ENCODE results near the gene NELFCD. TPM values are rescaled to one million over a fixed set of nuclear protein-coding genes. Genes with fewer than 3 reads are reported as not detected.
"Not testable (repeated sequence)": the region's sequence is repeated elsewhere in the genome, so short reads cannot be mapped to it uniquely, and the experiment has no call there.

The NELFCD gene, protein sequence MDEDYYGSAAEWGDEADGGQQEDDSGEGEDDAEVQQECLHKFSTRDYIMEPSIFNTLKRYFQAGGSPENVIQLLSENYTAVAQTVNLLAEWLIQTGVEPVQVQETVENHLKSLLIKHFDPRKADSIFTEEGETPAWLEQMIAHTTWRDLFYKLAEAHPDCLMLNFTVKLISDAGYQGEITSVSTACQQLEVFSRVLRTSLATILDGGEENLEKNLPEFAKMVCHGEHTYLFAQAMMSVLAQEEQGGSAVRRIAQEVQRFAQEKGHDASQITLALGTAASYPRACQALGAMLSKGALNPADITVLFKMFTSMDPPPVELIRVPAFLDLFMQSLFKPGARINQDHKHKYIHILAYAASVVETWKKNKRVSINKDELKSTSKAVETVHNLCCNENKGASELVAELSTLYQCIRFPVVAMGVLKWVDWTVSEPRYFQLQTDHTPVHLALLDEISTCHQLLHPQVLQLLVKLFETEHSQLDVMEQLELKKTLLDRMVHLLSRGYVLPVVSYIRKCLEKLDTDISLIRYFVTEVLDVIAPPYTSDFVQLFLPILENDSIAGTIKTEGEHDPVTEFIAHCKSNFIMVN
- 45.7 TPM for total RNA-seq

DNA sequence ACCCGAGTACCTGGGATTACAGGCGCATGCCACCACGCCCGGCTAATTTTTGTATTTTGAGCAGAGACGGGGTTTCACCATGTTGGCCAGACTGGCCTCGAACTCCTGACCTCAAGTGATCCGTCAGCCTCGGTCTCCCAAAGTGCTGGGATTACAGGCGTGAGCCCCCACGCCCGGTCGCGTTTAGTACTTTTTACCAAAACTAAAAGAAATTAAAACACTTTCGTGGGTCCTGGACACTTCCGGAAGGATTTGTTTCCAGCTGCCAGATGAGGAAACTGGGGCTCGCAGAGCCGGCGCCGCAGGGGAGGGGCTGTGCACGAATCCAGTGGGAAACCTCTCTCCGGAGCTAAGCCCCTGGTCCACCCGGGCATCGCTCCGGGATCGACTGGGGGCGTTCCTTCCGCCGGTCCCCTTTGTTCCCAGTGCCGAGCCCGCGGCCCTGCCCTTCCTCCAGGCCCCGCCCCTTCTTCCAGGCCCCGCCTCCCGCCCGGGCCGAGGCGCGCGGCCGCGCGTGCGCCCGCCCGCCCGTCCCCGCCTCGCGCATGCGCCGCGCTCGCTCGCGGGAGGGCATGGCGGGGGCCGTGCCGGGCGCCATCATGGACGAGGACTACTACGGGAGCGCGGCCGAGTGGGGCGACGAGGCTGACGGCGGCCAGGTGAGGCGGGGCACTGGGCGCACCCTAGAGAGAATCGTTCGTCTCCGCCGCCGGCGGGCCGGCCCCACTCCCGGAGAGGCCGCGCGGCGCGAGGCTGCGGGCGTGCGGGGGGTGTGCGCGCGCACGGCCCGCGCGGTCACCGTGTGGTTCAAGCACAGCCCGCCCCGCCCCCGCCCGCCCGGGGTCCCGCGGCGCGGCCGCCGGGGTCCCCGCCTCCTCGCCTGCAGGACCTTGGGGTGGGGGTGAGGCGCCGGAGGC lies at the start of gene NELFCD:
Gene NELFCD, plus strand, starts transcription at position 546 of the 917 bp plus-strand sequence. Its CDS starts 54 bp downstream, at position 600.
- DNase-seq (ENCODE audit: low spot score in 2 of 2) (peak; percentile 97 to 99), FAIRE-seq (no peak)

DNA sequence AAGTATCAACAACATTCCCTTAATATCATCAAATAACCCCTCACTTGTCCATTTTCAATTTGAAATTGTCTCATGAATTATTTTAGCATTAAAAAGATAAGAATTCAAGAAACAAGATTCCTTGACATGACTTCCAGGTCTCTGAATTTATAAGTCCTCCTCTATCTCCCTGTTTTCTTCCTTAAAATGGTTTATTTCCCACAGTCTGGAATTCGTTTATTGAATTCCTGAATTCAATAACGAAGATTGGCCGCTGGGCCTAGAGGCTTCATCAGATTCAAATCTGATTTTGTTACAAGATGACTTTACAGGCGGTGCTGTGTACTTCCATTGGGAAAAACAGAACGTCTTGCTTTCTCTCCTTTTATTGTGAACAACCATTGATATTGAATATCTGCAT lies 48.9 kb upstream of the NELFCD start:
- no peak for DNase-seq (ENCODE audit: low spot score in 2 of 2)
- FAIRE-seq: no peak

DNA sequence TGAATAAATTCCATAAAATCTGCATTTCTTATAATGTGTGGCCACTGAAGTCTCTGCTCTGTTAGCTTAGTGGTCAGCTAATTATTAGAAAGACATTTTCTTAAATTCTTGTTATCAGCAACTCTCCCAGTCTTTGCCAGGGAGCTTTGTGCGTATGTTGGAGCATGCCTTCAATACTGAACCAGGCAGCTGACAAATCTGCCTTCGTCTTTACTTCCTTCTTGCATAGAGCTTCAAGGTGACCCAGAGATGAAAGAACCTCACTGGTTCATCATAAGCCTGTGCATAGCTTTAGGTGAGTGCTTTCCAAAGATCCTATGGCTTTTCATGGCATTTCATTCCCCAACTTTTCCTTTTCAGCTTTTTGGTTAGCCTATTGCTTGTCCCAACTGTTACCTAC lies 43.0 kb upstream of the NELFCD start:
- no peak for FAIRE-seq
- no peak for DNase-seq (ENCODE audit: low spot score in 2 of 2)

DNA sequence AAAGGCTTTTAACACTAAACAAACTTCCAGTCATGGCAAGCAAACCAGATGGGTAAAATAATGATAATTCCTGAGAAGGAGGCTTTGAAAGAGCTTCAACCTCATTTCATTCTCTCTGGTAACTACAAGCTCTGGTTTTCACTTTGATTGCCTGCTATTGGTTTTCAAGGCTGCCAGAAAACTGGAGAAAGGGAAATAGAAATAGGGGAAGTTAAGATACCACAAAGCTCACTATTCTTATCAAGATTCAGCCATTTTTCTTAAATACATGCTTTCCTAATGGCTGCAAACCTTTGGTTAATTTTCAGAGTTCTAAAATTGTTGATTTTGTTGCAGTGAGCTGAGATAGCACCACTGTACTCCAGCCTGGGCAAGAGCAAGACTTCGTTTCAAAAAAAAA lies 42.5 kb upstream of the NELFCD start:
- FAIRE-seq (no peak), DNase-seq (ENCODE audit: low spot score in 2 of 2) (no peak)

DNA sequence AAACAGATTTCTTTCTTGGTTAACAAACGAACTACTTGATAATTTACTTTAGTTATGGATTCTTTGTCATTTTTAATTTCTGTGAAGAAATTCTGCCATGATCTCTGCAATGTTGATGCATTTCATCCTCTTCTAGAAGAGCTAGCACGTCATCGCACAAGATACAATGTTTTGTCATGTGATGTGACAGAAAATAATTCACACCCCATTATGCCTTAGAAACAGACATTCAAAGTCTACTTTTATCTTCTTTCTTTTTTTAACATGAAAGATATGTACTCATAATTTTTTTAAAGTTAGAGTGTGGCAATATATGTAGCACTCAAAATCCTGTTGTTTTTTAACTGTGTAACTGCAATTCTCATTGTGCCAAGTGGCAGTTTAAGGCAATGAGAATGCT lies 39.6 kb upstream of the NELFCD start:
- DNase-seq (ENCODE audit: low spot score in 2 of 2): no peak
- no peak for FAIRE-seq

DNA sequence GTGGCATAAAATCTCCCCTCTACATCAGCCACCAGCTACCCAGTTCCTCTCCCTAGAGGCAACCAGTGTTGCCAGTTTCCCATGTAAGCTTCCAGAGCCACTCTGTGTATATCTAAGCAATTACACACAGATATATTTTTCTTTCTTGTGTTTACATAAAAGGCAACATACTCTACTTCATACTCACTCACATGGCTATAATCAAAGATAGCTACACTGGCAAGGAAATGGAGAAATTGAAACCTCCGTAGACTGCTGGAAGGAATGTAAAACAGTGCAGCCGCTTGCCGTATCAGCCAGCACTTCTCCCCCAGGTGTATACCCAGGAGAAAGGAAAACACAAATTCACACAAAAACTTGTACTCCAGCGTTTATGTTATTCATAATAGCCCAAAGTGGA lies 38.5 kb upstream of the NELFCD start:
- no peak for DNase-seq (ENCODE audit: low spot score in 2 of 2)
- FAIRE-seq: no peak

DNA sequence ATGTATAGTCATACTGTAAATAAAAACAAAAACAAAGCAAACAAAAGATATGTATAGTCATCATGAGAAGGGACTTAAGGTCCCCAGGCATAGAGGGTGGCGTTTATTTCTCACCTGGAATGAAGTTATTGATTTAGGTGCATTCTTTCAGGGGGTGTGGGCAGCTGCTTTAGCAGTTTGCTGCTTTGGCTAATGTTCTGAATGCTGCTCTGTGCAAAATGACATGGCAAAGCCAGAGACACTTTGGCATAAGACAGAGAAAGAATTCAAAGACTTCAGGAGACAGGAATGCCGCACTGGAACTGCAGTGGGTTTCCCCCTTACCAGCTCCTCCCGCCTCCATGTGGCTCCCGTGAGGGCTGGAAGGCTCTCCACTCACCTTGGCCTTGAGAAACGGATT lies 36.4 kb upstream of the NELFCD start:
- DNase-seq (ENCODE audit: low spot score in 2 of 2) (no peak), FAIRE-seq (no peak)

DNA sequence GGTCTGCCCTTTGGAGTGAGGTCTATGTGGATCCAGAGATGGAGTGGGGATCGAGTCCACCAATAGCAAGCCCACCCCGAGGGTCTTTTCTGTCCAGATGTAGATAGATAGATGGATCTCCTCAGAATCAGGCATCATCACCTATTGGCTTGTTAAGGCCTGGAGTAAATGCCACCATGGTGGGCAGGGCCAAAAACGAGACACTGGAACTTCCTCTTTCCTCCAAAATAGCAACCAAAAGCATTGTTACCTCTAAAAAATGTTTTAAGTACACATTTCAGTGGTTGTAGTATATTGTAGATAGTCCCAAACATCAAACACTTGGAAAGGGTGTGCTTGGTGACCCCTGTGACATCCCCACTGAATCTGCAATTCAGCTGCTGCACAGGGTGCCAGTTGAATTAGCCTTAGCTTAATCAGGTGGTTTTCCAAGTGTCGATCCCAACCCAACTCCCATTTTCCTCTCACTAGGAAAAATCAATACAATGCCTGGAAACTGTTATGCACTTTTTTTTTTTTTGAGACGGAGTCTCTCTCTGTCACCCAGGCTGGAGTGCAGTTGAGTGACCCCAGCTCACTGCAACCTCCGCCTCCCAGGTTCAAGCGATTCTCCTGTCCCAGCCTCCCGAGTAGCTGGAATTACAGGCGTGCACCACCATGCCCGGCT lies 35.0 kb upstream of the NELFCD start:
- no peak for FAIRE-seq

DNA sequence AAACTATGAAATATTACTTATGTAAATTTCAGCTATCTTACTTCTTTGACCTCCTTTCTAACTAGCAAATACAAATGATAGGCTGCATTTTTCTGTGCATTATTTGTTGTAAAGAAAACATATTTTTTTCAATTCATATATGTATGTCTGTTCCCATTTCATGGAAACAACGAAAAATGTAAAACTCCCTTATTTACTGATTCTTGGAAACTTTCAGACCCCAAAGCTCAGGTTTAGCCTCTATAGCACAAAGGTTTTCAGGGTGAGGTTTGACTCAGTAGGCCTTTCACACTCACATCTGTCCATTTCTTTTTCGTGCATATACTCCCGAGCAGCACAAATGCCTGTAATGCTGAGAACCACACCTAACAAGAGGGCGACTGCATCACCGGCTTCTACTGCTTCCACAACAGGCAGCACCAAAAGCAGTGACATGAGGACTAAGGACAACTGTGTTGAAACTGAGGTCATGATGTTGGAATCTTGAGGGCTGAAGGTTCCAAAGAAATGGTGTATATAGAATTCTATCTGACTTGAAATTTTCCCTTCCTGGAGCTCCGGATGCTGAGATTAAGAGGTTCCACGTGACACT lies 33.2 kb upstream of the NELFCD start:
- not testable (repeated sequence) for DNase-seq (ENCODE audit: low spot score in 2 of 2); FAIRE-seq

More for the DNA sequence above, 35.0 kb upstream of the NELFCD start:
- no peak for DNase-seq (ENCODE audit: low spot score in 2 of 2)

DNA sequence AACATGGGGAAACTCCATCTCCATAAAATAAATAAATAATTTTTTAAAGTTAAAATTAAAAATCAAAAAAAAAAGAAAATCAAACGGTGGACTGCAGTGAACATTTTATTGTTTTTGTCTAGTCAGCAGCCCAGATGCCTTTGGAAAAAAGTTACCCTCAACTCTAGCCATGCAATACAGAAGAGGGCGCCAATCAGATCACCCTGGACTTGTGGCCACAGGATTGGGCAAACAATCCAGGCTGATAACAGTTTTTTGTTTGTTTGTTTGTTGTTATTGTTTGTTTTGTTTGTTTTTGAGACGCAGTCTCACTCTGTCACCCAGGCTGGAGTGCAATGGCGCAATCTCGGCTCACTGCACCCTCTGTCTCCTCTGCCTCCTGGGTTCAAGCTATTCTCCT lies 30.5 kb upstream of the NELFCD start:
- FAIRE-seq (no peak), DNase-seq (ENCODE audit: low spot score in 2 of 2) (no peak)

DNA sequence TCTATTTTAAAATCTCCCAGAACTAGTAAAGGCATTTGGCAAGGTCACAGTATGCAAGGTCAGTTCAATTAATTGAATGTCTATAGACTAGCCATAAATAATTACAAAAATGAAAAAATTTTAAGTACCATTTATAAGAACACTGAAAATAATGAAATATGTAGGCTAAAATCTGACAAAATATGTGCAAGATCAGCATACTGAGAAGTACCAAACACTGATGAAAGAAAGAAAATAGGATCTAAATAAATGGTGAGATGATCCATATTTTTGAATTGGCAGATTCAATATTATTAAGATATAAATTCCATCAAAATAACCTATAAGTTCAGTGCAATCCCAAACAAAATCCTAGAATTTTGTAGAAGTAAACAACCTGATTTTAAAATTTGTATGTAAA lies 28.0 kb upstream of the NELFCD start:
- no peak for FAIRE-seq
- DNase-seq (ENCODE audit: low spot score in 2 of 2): no peak

DNA sequence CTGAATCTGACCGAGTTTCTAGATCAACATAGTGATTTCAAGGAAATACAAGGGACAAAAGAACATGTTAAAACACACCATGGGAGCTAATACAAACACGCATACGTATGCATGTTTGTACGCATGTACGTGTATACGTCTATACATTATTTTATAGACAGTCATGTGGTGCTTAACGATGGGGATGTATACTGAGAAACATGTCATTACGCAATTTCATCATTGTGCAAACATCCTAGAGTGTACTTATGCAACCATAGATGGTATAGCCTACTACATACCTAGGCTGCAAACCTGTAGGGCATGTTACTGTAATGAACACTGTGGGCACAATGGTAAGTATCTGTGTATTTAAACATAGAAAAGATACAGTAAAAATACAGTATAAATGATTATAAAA lies 25.0 kb upstream of the NELFCD start:
- DNase-seq (ENCODE audit: low spot score in 2 of 2) (no peak), FAIRE-seq (no peak)

DNA sequence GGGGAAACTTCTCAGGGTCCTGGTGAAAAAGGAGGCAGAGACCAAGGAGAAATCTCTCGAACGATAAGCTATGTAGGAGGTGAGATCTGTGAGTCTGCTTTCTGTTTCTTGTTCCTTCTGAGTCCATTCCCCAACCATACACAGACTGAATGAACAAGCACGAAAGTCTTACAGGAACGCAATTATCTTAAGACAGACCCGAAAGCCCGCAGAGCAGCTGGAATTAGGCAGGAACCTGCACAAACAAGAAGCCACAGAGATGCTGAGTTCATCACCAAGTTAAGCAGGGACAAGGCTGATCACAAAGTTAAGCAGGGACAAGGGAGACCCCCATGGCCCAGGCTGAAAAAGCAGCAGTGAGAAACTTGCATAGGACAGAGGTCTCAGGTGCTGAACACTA lies 21.4 kb upstream of the NELFCD start:
- no peak for DNase-seq (ENCODE audit: low spot score in 2 of 2)
- no peak for FAIRE-seq

DNA sequence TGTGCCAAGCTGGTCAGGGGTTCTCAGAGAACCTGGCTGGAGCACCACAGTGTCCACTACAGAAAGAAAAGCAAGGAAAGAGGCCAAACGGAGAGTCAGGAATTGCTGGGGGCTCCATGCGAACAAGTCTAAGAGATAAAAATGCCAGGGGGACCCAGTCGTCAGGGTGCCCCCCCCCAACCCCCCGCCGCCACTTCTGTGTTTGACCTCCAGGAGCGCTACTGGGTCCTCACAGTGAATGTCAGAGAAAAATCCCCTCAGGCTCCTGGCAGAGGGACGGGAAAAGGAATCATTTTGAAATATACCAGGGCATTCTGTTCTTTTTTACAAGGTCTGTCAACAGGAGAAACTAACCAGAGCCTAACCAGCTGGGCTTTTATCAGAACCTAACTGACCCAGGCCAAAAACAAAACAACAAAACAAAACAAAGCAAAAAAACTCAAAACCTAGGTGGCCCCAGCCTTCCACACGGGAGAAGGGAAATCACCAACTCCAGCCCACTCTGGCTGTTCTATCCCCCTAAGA lies 17.9 kb upstream of the NELFCD start:
- FAIRE-seq (no peak), DNase-seq (ENCODE audit: low spot score in 2 of 2) (no peak)

DNA sequence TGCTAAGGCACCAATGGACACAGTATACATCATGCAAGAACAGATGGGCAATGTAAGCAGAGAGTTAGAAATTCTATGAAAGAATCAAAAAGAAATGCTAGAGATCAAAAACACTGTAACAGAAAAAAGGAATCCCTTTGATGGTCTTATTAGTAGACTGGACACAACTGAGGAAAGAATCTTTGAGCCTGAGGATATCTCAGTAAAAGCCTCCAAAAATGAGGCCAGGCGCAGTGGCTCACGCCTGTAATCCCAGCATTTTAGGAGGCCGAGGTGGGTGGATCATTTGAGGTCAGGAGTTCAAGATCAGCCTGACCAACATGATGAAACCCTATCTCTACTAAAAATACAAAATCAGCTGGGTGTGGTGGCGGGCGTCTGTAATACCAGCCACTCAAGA lies 17.1 kb upstream of the NELFCD start:
- DNase-seq (ENCODE audit: low spot score in 2 of 2); FAIRE-seq: not testable (repeated sequence)

DNA sequence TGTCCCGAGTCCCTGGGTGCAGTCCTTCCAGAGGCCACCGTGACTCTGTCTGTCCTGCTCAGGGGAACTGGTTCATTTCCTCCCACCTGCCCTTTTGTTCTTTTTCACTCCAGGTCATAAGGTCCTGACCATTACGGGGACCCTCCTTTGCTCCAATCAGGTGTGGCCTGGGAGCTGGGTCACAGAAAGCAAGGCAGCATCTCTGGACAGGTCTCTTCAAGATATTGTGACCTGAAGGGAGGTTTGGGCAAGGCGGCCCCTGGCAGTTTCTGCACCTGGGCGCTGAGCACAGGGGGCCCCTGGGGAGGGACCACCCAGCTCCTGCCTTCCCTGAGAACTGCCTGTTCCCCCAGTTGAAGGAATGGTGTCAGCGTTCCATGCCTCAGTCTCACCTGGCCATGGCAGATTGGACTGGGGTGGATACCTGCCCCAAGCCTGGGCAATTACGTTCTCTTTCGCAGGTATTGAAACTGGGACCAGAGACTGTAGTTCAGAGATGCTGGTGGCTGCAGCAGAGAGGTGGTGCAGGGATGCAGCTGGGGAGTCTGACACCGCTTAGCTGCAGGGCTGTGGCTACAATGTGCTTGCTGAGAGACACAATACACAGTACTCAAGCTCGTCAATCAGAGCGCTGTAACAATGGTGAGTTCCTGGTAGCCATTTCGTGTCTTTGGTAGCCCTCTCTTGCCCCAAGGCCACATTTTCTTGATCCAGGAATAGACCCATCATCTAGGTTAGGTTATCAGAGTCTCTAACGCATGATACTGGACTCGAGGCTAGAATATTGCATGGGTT lies 15.6 kb upstream of the NELFCD start:
- no peak for FAIRE-seq
- no peak for DNase-seq (ENCODE audit: low spot score in 2 of 2)

DNA sequence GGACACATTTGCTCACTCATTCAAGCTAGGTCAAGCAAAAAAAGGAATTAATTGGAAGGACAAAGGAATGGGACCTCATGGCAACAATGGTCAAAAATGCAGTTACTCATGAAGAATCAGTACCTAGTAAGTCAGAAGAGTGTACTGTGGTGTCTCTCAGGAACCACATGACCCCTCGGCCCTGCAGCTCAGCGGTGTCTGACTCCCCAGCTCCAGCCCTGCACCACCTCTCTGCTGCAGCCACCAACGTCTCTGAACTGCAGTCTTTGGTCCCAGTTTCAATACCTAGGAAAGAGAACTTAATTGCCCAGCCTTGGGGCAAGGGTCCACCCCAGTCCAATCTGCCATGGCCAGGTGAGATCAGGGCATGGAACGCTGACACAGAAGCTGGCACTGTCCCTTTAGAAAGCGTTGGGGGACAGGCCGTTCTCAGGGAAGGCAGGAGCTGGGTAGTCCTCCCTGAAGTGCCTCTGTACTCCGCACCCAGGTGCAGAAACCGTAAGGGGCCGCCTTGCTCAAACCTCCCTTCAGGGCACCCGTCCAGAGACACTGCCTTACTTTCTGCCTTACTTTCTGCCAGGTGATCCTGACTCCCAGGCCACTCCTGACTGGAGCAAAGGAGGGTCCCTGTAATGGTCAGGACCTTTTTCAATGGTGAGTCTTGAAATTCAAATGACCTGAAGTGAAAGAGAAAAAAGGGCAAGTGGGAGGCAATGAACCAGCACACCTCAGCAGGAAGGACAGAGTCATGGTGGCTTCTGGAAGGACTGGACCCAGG lies 13.2 kb upstream of the NELFCD start:
- FAIRE-seq: no peak

DNA sequence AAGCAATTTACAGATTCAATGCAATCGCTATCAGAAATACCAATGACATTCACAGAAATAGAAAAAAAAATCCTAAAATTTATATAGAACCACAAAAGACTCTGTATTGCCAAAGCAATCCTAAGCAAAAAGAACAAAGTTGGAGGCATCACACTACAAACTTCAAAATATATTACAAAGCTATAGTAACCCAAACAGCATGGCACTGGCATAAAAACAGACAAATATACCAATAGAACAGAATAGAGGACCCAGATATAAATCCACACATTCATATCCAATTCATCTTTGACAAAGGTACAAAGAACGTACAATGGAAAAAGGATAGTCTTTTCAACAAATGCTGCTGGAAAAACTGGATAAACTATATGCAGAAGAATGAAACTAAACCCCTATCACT lies 11.6 kb upstream of the NELFCD start:
- no peak for FAIRE-seq

More for the DNA sequence above, 13.2 kb upstream of the NELFCD start:
- no peak for DNase-seq (ENCODE audit: low spot score in 2 of 2)

More for the DNA sequence above, 11.6 kb upstream of the NELFCD start:
- no peak for DNase-seq (ENCODE audit: low spot score in 2 of 2)
